GM19395 (cell line): ENCODE measurements around the gene INHBA.

ENCODE experiments used
- ATAC-seq: cut with Tn5 transposase; IDR thresholded peaks from one replicate; pipeline ENCODE4 v1.9.1; 2021; ENCODE audit warnings: mild to moderate bottlenecking, moderate library complexity; ENCODE audit not compliant: unreplicated experiment

INHBA gene

GRCh38 chr7:41702635-41703371 is at the start of gene INHBA:
Gene INHBA, minus strand, starts transcription at chr7:41703090. Its CDS starts 2,716 bp downstream, at chr7:41700374.
- ATAC-seq = no peak

- no peak for ATAC-seq
Measured at GRCh38 chr7:41752615-41753014, 49.7 kb upstream of the INHBA start.

- no peak for ATAC-seq
Measured at GRCh38 chr7:41750661-41751540, 48.0 kb upstream of the INHBA start.

GRCh38 chr7:41747961-41748360 is 45.1 kb upstream of the INHBA start:
- ATAC-seq = no peak

GRCh38 chr7:41745451-41745850 is 42.6 kb upstream of the INHBA start:
- no peak for ATAC-seq

- ATAC-seq = no peak
Measured at GRCh38 chr7:41744161-41744560, 41.3 kb upstream of the INHBA start.

GRCh38 chr7:41742401-41743020 is 39.6 kb upstream of the INHBA start:
- ATAC-seq = no peak

GRCh38 chr7:41738806-41739205 is 35.9 kb upstream of the INHBA start:
- no peak for ATAC-seq

GRCh38 chr7:41738336-41738735 is 35.4 kb upstream of the INHBA start:
- ATAC-seq = no peak

GRCh38 chr7:41735206-41735605 is 32.3 kb upstream of the INHBA start:
- no peak for ATAC-seq

- no peak for ATAC-seq
Measured at GRCh38 chr7:41732843-41733306, 30.0 kb upstream of the INHBA start.

GRCh38 chr7:41732436-41732785 is 29.5 kb upstream of the INHBA start:
- no peak for ATAC-seq

GRCh38 chr7:41731493-41732435 is 28.9 kb upstream of the INHBA start:
- ATAC-seq = peak; percentile 97

GRCh38 chr7:41730668-41731067 is 27.8 kb upstream of the INHBA start:
- ATAC-seq = no peak

GRCh38 chr7:41730161-41730560 is 27.3 kb upstream of the INHBA start:
- ATAC-seq = no peak

- ATAC-seq = no peak
Measured at GRCh38 chr7:41729059-41729458, 26.2 kb upstream of the INHBA start.

GRCh38 chr7:41725013-41725412 is 22.1 kb upstream of the INHBA start:
- ATAC-seq = no peak

- ATAC-seq = no peak
Measured at GRCh38 chr7:41720886-41721285, 18.0 kb upstream of the INHBA start.

GRCh38 chr7:41720046-41720445 is 17.2 kb upstream of the INHBA start:
- no peak for ATAC-seq

GRCh38 chr7:41716691-41717090 is 13.8 kb upstream of the INHBA start:
- no peak for ATAC-seq

- no peak for ATAC-seq
Measured at GRCh38 chr7:41715000-41715399, 12.1 kb upstream of the INHBA start.
